Fibroblast of villous mesenchyme (primary cell): ENCODE results near the gene HMX3. TPM values are rescaled to one million over a fixed set of nuclear protein-coding genes. Genes with fewer than 3 reads are reported as not detected.

Experiments
- DNase-seq: peaks from one replicate; pipeline ENCODE4 v3.0.0-alpha.2; 2010; ENCODE audit warnings: low read depth
- H3K4me3 ChIP-seq: 2 replicates; pipeline ENCODE4 v1.5.1; 2011; ENCODE audit warnings: low read depth, mild to moderate bottlenecking, low read length
- total RNA-seq: library from RNA; depleted of rRNA; stranded (reverse); fragments of >200 nt; gene quantifications from 2 replicates; pipeline ENCODE4 v1.2.3, GENCODE V29; 2012
- TF ChIP-seq, protein P1 (sequence below): IDR thresholded peaks from 2 replicates; pipeline ENCODE4 v1.5.1; 2012; ENCODE audit warnings: low read depth, mild to moderate bottlenecking, low read length; ENCODE audit not compliant: insufficient read depth

The HMX3 gene
- total RNA-seq, 1 donor, result not detected

DNA sequence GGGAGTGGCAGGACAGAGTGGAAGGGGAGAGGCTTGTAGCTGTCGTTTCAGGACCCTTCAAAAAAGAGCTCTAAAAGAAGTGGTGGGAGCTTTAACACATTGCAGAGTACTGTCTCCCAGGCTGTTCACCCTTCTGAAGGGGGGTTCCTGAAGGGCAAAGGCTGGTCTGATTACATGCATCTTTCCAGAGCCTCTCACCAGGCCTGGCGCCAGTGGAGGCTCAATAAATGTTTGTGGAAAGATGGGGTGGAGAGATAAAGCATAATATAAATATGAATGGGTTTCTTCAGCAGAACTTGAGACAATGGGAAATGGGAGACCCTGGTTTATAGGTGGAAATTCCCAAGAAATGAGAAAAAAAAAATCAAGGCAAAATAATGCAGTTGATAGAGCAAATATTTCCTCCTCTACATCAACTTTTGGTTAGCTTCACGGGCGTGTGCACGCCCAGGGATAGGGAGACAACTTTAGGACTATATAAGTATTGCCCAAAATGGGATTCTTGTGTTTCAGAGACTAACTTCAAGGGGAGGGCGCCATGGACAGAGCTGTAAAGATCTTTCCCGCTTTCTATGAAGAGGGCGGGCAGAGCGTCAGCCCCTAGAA lies 17.8 kb downstream of the HMX3 start:
- TF ChIP-seq, protein P1, sequence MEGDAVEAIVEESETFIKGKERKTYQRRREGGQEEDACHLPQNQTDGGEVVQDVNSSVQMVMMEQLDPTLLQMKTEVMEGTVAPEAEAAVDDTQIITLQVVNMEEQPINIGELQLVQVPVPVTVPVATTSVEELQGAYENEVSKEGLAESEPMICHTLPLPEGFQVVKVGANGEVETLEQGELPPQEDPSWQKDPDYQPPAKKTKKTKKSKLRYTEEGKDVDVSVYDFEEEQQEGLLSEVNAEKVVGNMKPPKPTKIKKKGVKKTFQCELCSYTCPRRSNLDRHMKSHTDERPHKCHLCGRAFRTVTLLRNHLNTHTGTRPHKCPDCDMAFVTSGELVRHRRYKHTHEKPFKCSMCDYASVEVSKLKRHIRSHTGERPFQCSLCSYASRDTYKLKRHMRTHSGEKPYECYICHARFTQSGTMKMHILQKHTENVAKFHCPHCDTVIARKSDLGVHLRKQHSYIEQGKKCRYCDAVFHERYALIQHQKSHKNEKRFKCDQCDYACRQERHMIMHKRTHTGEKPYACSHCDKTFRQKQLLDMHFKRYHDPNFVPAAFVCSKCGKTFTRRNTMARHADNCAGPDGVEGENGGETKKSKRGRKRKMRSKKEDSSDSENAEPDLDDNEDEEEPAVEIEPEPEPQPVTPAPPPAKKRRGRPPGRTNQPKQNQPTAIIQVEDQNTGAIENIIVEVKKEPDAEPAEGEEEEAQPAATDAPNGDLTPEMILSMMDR, result no peak
- no peak overlapping the region for H3K4me3 ChIP-seq
- no peak for DNase-seq

DNA sequence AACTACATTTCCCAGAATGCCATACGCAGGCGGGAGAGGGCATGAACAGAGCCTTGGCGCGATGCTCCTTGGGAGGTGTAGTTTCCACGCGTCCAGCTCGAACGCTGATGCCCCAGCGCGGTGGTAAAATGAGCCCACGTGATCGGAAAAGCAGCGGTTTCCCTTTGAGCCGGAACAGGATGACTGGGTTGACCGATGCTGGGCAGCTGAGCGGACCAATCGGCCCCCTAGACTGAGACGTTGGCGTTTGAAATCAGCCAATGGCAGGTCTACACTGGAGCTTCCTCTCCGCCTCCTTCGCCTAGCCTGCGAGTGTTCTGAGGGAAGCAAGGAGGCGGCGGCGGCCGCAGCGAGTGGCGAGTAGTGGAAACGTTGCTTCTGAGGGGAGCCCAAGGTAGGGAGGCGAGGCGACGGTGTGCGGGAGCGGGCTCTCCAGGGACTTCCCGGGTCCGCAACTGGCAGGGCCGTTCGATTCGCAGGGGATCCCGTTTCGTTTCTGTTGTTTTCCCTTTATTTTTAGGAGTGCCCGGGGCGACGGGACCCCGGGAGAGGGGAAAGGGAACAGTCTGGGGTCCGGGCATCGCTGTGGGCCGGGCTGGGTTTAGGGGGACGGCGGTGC lies 18.4 kb downstream of the HMX3 start, which contains the start of gene BUB3:
TSS of gene BUB3 (plus strand) at position 311 of the 619 bp plus-strand sequence. CDS start 516 bp downstream, outside the sequence.
- H3K4me3 ChIP-seq, result peak within 1 kb of the TSS; percentile 92
- TF ChIP-seq, protein P1, result peak; percentile 21
- peak; percentile 99 for DNase-seq

DNA sequence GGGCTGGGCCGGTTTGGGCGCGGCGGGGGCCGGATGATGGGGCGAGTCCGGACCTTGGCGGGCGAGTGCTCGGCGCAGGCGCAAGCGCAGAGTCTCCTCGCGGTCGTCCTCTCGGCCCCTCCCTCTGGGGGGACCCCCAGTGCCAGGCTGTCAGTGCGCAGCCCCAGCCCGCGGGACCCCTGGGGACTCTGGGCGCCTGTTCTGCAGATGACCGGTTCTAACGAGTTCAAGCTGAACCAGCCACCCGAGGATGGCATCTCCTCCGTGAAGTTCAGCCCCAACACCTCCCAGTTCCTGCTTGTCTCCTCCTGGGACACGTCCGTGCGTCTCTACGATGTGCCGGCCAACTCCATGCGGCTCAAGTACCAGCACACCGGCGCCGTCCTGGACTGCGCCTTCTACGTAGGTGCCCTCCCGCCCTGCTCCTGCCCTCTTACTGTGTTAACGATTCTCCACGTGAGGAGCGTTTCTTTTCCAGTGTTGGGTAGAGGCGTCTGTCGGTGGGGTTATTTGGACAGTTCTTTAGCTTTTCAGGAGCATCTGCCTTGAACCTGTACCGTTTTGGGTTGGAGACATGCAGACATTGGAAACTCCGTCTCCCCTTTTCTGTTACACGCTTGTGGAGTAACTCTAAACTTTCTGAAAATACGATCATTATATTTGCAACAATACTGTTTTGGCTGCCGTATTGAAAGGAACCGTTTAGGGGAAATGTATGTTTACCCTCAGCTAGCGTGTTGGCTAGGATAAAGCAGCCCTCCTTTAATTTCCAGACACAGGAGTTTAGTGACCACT lies 19.1 kb downstream of the HMX3 start:
- DNase-seq, result peak; percentile 58
- peak overlapping the region; percentile 92 for H3K4me3 ChIP-seq
- TF ChIP-seq, protein P1, result no peak

DNA sequence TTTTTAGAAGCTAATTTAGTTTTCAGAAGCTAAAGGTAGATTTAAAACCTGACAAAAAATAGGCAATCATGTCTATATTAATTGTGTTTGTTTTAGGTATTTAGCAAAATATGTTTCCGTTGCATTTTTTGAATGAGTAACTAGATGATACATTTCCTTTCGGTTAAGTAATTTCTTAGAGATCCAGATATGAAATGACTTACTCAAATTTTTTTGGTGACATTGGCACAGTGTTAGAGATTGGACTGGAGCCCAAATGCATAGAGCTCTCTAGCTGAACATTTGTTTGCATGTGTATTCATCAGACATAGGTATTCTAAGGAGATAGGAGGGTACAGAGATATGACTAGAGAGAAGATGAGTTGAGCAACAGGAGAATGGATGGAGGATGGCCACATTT lies 20.3 kb downstream of the HMX3 start:
- no peak overlapping the region for H3K4me3 ChIP-seq
- TF ChIP-seq, protein P1, result no peak
- DNase-seq, result no peak

DNA sequence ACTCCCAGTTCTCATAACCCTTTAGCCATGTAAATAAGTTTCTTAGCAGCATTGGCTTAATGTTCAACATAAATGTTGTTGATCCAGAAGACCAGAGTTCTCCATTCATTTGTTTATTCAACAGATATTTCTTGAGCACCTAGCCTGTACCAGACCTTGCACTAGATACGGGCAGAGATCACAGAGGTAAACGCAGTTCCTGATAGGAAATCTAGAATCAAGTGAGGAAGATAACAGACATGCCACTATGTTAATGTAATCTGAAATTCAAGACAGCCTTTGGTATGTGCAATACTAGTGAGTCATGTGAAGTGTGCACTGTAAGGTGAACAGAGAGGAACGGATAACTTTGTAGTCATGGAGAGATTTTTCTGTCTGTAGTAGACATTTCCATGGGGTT lies 21.4 kb downstream of the HMX3 start:
- TF ChIP-seq, protein P1, result no peak
- DNase-seq, result peak; percentile 28
- no peak overlapping the region for H3K4me3 ChIP-seq

DNA sequence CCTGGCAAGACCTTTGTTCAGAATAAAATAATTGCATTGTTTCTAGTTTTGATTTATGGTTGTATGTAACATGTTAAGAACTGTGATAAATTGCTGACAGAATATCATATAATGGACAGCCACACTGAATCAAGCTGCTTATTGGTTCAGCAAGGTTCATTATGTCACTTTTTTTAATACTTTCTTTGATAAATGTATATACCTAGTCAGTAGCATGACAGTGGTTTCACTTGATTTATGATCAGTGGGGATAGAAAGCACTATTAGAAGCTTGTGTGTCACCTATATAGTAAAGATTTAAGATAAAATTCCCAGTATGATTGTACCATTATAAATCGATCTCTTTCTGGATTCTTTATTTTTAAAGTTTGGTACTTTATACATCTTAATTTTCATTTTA lies 22.9 kb downstream of the HMX3 start:
- no peak for DNase-seq
- TF ChIP-seq, protein P1, result no peak
- no peak overlapping the region for H3K4me3 ChIP-seq
